Measurements from ENCODE around the gene MAN1C1. TPM values are rescaled to one million over a fixed set of nuclear protein-coding genes. Genes with fewer than 3 reads are reported as not detected.

MAN1C1 gene
- polyA plus RNA-seq, 1 of the 3 experiments (the other 2 are of a cell fraction): 0.20 TPM

DNA sequence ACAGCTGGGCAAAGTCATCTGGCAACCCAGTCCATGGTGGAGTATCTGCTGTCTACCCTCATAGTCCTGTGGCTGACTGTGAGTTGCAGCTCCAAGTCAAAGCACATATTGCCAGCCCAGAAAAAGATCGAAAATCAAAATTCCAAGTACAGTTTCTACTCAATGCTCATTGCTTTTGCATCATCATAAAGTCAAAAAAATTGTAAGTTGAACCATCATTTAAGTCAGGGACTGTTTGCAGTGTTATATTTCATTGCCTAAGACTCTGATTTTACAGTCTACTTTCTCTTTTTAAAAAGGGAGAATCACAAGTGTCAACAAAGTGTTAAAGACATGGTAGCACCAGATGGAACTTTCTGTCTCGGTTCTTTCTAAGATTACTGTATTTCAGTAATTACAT, 22.7 kb upstream of the MAN1C1 start:
- CTCF ChIA-PET: interaction anchor here (0.7 to 2.3 kb wide), 5 partner anchors 12 to 218 kb away, joined by 3 to 12 read pairs (median 3); no protein-coding TSS in a partner anchor
- Histone ChIP-seq H3K4me2 (no peak overlapping the region), H4K20me1 (ENCODE audit: insufficient read depth) (no peaks in the 10 kb centered on the region), H3K27ac (ENCODE audit: low read depth in 2 of 2, low read length in 1 of 2) (no peak overlapping the region), H3K9ac (no peak overlapping the region), H3K79me2 (ENCODE audit: insufficient read depth) (no peaks in the 10 kb centered on the region), H3K9me2 (no peaks in the 10 kb centered on the region), H2AFZ (ENCODE audit: low read depth) (no peak overlapping the region), H3K27me3 (ENCODE audit: insufficient read depth) (no peaks in the 10 kb centered on the region), H3K4me3 (ENCODE audit: low read depth in 2 of 2, low read length in 1 of 2) (no peak overlapping the region), H3K36me3 (replicated peaks in 1 of 2; ENCODE audit: control insufficient read depth in 1 of 2, insufficient read depth in 2 of 2, low read length in 1 of 2) (no peaks in the 10 kb centered on the region), H3K4me1 (ENCODE audit: control insufficient read depth in 1 of 2, insufficient read depth in 2 of 2, low read depth in 1 of 2, low read length in 1 of 2) (no peaks in the 10 kb centered on the region), H3K9me3 (no peaks in the 10 kb centered on the region), H3F3A (replicated peaks; ENCODE audit: insufficient read depth) (no peaks in the 10 kb centered on the region)
- TF ChIP-seq JUND (IDR thresholded peaks at IDR 0.05) (no peak), TAF1 (IDR thresholded peaks at IDR 0.05; ENCODE audit: borderline replicate concordance, low read depth, low read length) (no peak), FOXM1 (IDR thresholded peaks at IDR 0.05; ENCODE audit: low read depth) (no peak), CHD2 (IDR thresholded peaks at IDR 0.05; ENCODE audit: low read length, partially characterized antibody) (no peak), NRF1 (IDR thresholded peaks at IDR 0.05; ENCODE audit: low read depth, low read length) (no peak), GABPA (IDR thresholded peaks at IDR 0.05; ENCODE audit: low read depth) (no peak), FOXJ3 (CRISPR knock-in tag; IDR thresholded peaks at IDR 0.05) (no peak), POLR2AphosphoS5 (IDR thresholded peaks at IDR 0.05; ENCODE audit: low read depth, low read length) (no peak), TEAD4 (IDR thresholded peaks at IDR 0.05; ENCODE audit: borderline replicate concordance, insufficient read depth) (no peak)
- TF ChIP-seq, protein P1, sequence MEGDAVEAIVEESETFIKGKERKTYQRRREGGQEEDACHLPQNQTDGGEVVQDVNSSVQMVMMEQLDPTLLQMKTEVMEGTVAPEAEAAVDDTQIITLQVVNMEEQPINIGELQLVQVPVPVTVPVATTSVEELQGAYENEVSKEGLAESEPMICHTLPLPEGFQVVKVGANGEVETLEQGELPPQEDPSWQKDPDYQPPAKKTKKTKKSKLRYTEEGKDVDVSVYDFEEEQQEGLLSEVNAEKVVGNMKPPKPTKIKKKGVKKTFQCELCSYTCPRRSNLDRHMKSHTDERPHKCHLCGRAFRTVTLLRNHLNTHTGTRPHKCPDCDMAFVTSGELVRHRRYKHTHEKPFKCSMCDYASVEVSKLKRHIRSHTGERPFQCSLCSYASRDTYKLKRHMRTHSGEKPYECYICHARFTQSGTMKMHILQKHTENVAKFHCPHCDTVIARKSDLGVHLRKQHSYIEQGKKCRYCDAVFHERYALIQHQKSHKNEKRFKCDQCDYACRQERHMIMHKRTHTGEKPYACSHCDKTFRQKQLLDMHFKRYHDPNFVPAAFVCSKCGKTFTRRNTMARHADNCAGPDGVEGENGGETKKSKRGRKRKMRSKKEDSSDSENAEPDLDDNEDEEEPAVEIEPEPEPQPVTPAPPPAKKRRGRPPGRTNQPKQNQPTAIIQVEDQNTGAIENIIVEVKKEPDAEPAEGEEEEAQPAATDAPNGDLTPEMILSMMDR (IDR thresholded peaks at IDR 0.05): no peak
- TF ChIP-seq, protein P2, sequence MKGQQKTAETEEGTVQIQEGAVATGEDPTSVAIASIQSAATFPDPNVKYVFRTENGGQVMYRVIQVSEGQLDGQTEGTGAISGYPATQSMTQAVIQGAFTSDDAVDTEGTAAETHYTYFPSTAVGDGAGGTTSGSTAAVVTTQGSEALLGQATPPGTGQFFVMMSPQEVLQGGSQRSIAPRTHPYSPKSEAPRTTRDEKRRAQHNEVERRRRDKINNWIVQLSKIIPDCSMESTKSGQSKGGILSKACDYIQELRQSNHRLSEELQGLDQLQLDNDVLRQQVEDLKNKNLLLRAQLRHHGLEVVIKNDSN (IDR thresholded peaks at IDR 0.05; ENCODE audit: borderline replicate concordance, low read depth): no peak
- TF ChIP-seq, protein P3, sequence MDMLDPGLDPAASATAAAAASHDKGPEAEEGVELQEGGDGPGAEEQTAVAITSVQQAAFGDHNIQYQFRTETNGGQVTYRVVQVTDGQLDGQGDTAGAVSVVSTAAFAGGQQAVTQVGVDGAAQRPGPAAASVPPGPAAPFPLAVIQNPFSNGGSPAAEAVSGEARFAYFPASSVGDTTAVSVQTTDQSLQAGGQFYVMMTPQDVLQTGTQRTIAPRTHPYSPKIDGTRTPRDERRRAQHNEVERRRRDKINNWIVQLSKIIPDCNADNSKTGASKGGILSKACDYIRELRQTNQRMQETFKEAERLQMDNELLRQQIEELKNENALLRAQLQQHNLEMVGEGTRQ (IDR thresholded peaks at IDR 0.05; ENCODE audit: borderline replicate concordance, low read depth, low read length): no peak
- WGBS (ENCODE audit: low lambda C conversion rate): 7% methylated on average over 2 of the region's 2 CpGs
- no peak for DNase-seq
- POLR2A ChIA-PET: no interaction called here

DNA sequence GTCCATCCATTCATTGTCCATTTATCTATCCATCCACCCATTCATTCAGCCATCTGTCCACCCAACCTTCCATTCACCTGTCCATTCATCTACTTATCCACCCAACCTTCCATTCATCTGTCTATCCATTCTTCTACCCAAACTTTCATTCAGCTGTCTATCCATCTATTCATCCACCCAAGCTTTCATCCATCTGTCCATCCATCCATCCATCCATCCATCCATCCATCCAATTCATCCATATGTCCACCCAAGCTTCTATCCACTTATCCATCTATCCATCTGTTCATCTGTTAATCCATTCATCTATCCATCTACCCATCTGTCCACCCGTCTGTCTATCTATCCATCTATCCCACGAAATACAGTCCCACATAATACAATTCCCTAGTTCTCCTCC, 21.6 kb upstream of the MAN1C1 start:
- Histone ChIP-seq H3K27me3 (ENCODE audit: insufficient read depth) (no peaks in the 10 kb centered on the region), H3K27ac (ENCODE audit: low read depth in 2 of 2, low read length in 1 of 2) (no peak overlapping the region), H3K4me1 (ENCODE audit: control insufficient read depth in 1 of 2, insufficient read depth in 2 of 2, low read depth in 1 of 2, low read length in 1 of 2) (no peaks in the 10 kb centered on the region), H3K4me2 (no peak overlapping the region), H3K36me3 (replicated peaks in 1 of 2; ENCODE audit: control insufficient read depth in 1 of 2, insufficient read depth in 2 of 2, low read length in 1 of 2) (no peaks in the 10 kb centered on the region), H3K79me2 (ENCODE audit: insufficient read depth) (no peaks in the 10 kb centered on the region), H3K9me3 (no peaks in the 10 kb centered on the region), H2AFZ (ENCODE audit: low read depth) (no peak overlapping the region), H3K4me3 (ENCODE audit: low read depth in 2 of 2, low read length in 1 of 2) (no peak overlapping the region), H4K20me1 (ENCODE audit: insufficient read depth) (no peaks in the 10 kb centered on the region), H3F3A (replicated peaks; ENCODE audit: insufficient read depth) (no peaks in the 10 kb centered on the region), H3K9ac (no peak overlapping the region), H3K9me2 (no peaks in the 10 kb centered on the region)
- DNase-seq: no peak
- 40% methylated on average over 2 of the region's 2 CpGs for WGBS (ENCODE audit: low lambda C conversion rate)
- ChIA-PET POLR2A (no interaction called here), CTCF (interaction anchor here (0.6 to 2.3 kb wide), 3 partner anchors 14 to 59 kb away, joined by 3 to 12 read pairs (median 4); no protein-coding TSS in a partner anchor)
- TF ChIP-seq ELF1 (IDR thresholded peaks at IDR 0.05) (no peak), NRF1 (IDR thresholded peaks at IDR 0.05; ENCODE audit: low read depth, low read length) (no peak), FOXM1 (IDR thresholded peaks at IDR 0.05; ENCODE audit: low read depth) (no peak), TCF12 (IDR thresholded peaks at IDR 0.05) (no peak), CHD2 (IDR thresholded peaks at IDR 0.05; ENCODE audit: low read length, partially characterized antibody) (no peak), MEF2A (IDR thresholded peaks at IDR 0.05; ENCODE audit: borderline replicate concordance, low read depth) (no peak), EP300 (IDR thresholded peaks at IDR 0.05; ENCODE audit: borderline replicate concordance in 1 of 2, low read depth in 1 of 2, low read length in 1 of 2) (no peak), RCOR1 (IDR thresholded peaks at IDR 0.05; ENCODE audit: low read length) (no peak), FOSL2 (IDR thresholded peaks at IDR 0.05; ENCODE audit: borderline replicate concordance, low read depth) (no peak)
- TF ChIP-seq, protein P2 (IDR thresholded peaks at IDR 0.05; ENCODE audit: borderline replicate concordance, low read depth): no peak
- TF ChIP-seq, protein P4, sequence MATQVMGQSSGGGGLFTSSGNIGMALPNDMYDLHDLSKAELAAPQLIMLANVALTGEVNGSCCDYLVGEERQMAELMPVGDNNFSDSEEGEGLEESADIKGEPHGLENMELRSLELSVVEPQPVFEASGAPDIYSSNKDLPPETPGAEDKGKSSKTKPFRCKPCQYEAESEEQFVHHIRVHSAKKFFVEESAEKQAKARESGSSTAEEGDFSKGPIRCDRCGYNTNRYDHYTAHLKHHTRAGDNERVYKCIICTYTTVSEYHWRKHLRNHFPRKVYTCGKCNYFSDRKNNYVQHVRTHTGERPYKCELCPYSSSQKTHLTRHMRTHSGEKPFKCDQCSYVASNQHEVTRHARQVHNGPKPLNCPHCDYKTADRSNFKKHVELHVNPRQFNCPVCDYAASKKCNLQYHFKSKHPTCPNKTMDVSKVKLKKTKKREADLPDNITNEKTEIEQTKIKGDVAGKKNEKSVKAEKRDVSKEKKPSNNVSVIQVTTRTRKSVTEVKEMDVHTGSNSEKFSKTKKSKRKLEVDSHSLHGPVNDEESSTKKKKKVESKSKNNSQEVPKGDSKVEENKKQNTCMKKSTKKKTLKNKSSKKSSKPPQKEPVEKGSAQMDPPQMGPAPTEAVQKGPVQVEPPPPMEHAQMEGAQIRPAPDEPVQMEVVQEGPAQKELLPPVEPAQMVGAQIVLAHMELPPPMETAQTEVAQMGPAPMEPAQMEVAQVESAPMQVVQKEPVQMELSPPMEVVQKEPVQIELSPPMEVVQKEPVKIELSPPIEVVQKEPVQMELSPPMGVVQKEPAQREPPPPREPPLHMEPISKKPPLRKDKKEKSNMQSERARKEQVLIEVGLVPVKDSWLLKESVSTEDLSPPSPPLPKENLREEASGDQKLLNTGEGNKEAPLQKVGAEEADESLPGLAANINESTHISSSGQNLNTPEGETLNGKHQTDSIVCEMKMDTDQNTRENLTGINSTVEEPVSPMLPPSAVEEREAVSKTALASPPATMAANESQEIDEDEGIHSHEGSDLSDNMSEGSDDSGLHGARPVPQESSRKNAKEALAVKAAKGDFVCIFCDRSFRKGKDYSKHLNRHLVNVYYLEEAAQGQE (IDR thresholded peaks at IDR 0.05; ENCODE audit: low read depth, low read length): no peak
